Pancreas (tissue), 10 donors: ENCODE measurements around the gene SLC30A1. TPM values are rescaled to one million over a fixed set of nuclear protein-coding genes. Genes with fewer than 3 reads are reported as not detected.

ENCODE experiments used
- ATAC-seq, 4 donors: fragments of 200-7000 bp; cut with Tn5 transposase; one replicate each; pipeline versions ENCODE4 v1.8.0 to v1.9.1; 2020; ENCODE audit warnings: mild to moderate bottlenecking in 4 of 4, moderate library complexity in 4 of 4
- DNase-seq, 6 donors: peaks; one replicate each; pipeline ENCODE4 v3.0.0-alpha.2; 2020
- FAIRE-seq: peaks from 2 replicates; lab custom pipeline; 2012; peaks lifted over from hg19 to GRCh38; lab: Jason Lieb, UNC
- H3K27ac ChIP-seq, 4 donors: fragments of 200-600 bp; sonication (generic); 1 replicate in 3 of 4; 2 replicates in 1 of 4; pipeline versions ENCODE4 v1.5.0 to v1.8.0; 2020
- H3K27me3 ChIP-seq, 4 donors: fragments of 200-600 bp; one replicate each; pipeline ENCODE4 v1.8.0; 2021
- H3K36me3 ChIP-seq, 3 donors: fragments of 200-600 bp; sonication (generic) in 1 of 3; one replicate each; pipeline versions ENCODE4 v1.5.0 to v1.8.0; 2020 to 2021
- H3K4me1 ChIP-seq, 3 donors: fragments of 200-600 bp; one replicate each; pipeline ENCODE4 v1.8.0; 2021
- H3K4me3 ChIP-seq, 4 donors: fragments of 200-600 bp; sonication (generic) in 2 of 4; one replicate each; pipeline versions ENCODE4 v1.5.0 to v1.8.0; 2020 to 2021
- H3K9me3 ChIP-seq, 4 donors: fragments of 200-600 bp; one replicate each; pipeline ENCODE4 v1.8.0; 2021
- CTCF ChIP-seq, 4 donors: fragments of 200-600 bp; sonication (generic) in 3 of 4; IDR thresholded peaks; one replicate each; pipeline versions ENCODE4 v1.5.0 to v1.8.0; 2021; ENCODE audit warnings: antibody characterized with exemption in 4 of 4
- WGBS, 2 donors: extraction: QIAGEN DNeasy Blood & Tissue Kit; methylation state at CpG; one replicate each; pipeline ENCODE4 v1.1.7; 2013; 5-methylcytosine and 5-hydroxymethylcytosine counted together
- intact Hi-C, 3 donors: fragments of 100-400 bp; cut with DNase I; formaldehyde crosslinking; loops; one replicate each; pipeline versions ENCODE4 v1.11.1 to v1.14.2; 2022
- polyA plus RNA-seq, 2 donors: library from polyadenylated mRNA; stranded (reverse); fragments of 200-250 nt; gene quantifications; one replicate each; pipeline ENCODE4 v1.2.3, GENCODE V29; 2013
- total RNA-seq, 6 donors: library from RNA; stranded (reverse); fragmentation: NEBNext Ultra II Directional in 4 of 6; extraction: Animal tissue kit (Norgen Biotek cat#: 25700) in 4 of 6; gene quantifications; one replicate each; pipeline versions ENCODE4 v1.2.1 to v1.2.4, GENCODE V29; 2021 to 2023
- donor health status: healthy with polysubstance abuse.
- donor health status: DM: no; HTN: no; CAD: no; lungs with moderate emphysema.
- donor health status: DM: no; HTN: no; CAD: no.
- donor health status: control.
- donor health status: control.
- donor health status: Bipolar disorder and iron deficiency.
- donor health status: DM: yes; HTN: yes; CAD: no.
- donor health status: DM: no; HTN: no; CAD: no.
- donor health status: DM: no; HTN: no; CAD: no.
- donor health status: DM: yes; HTN: yes; CAD: no.

The SLC30A1 gene
- total and polyA plus RNA-seq, 8 donors, result 1.5 to 19.5 (median 8.0) TPM

GRCh38 chr1:211536606-211537005, 42.4 kb downstream of the SLC30A1 start:
- no peaks in the 10 kb centered on the region for H3K9me3 ChIP-seq
- no peak for ATAC-seq
- no peaks in the 10 kb centered on the region for H3K36me3 ChIP-seq
- WGBS, 2 donors, result 74 to 79% methylated on average over 8 of the region's 8 CpGs
- TF ChIP-seq CTCF (IDR thresholded peaks at IDR 0.05), result no peak
- FAIRE-seq, result no peak
- H3K27ac ChIP-seq, result no peak overlapping the region
- intact Hi-C loops, result no loop called here
- H3K4me3 ChIP-seq, result no peak overlapping the region
- H3K4me1 ChIP-seq, result no peaks in the 10 kb centered on the region
- no peak for DNase-seq
- no peaks in the 10 kb centered on the region for H3K27me3 ChIP-seq

- ATAC-seq, result no peak
- WGBS, 2 donors, result 90 to 95% methylated on average over 2 of the region's 2 CpGs
- Histone ChIP-seq H3K9me3 (no peaks in the 10 kb centered on the region), H3K4me1 (no peaks in the 10 kb centered on the region), H3K4me3 (no peak overlapping the region), H3K27ac (no peak overlapping the region), H3K27me3 (no peaks in the 10 kb centered on the region), H3K36me3 (no peaks in the 10 kb centered on the region)
- DNase-seq, result no peak
- intact Hi-C loops, result no loop called here
- TF ChIP-seq CTCF (IDR thresholded peaks at IDR 0.05), result no peak
- FAIRE-seq, result no peak
These were observed 43.6 kb downstream of the SLC30A1 start for GRCh38 chr1:211535346-211535745.

- H3K27ac ChIP-seq, result no peak overlapping the region
- DNase-seq (no peak), ATAC-seq (no peak), FAIRE-seq (no peak)
- no peaks in the 10 kb centered on the region for H3K27me3 ChIP-seq
- H3K4me3 ChIP-seq, result no peak overlapping the region
- no peak for TF ChIP-seq CTCF (IDR thresholded peaks at IDR 0.05)
- intact Hi-C loops, result no loop called here
- H3K4me1 ChIP-seq, result no peaks in the 10 kb centered on the region
- H3K36me3 ChIP-seq, result no peaks in the 10 kb centered on the region
- H3K9me3 ChIP-seq, result no peaks in the 10 kb centered on the region
- WGBS, 2 donors, result 82 to 88% methylated on average over 5 of the region's 5 CpGs
These were observed 44.2 kb downstream of the SLC30A1 start for GRCh38 chr1:211534545-211535291.

GRCh38 chr1:211532088-211532444, 46.9 kb downstream of the SLC30A1 start:
- Histone ChIP-seq H3K27me3 (no peaks in the 10 kb centered on the region), H3K27ac (no peak overlapping the region), H3K36me3 (no peaks in the 10 kb centered on the region), H3K9me3 (no peaks in the 10 kb centered on the region), H3K4me3 (no peak overlapping the region), H3K4me1 (no peaks in the 10 kb centered on the region)
- DNase-seq, result no peak
- intact Hi-C loops, result no loop called here
- no peak for FAIRE-seq
- no peak for ATAC-seq
- 70 to 76% methylated on average over 6 of the region's 6 CpGs for WGBS, 2 donors
- TF ChIP-seq CTCF (IDR thresholded peaks at IDR 0.05), result no peak
